Measurements from ENCODE around the gene ACACA. TPM values are rescaled to one million over a fixed set of nuclear protein-coding genes. Genes with fewer than 3 reads are reported as not detected.

The ACACA gene
- total RNA-seq, 1 experiment from 2014 or later, result 33.0 TPM

GRCh38 chr17:37167756-37168155 lies 238.9 kb downstream of the ACACA start:
- DNase-seq, result no peak
- TF ChIP-seq EZH2phosphoT487 (IDR thresholded peaks at IDR 0.05; ENCODE audit: borderline replicate concordance, low read length) (no peak), CTCF (conservative IDR thresholded peaks at IDR 0.05; ENCODE audit: low read depth, low read length) (no peak), EZH2 (IDR thresholded peaks at IDR 0.05; ENCODE audit: low read length, unreplicated experiment) (no peak)
- ChIA-PET POLR2A (ENCODE audit: unreplicated experiment) (no interaction called here), CTCF (no interaction called here)
- no peaks in the 10 kb centered on the region for H3K9me3 ChIP-seq (ENCODE audit: low read length)
- no peaks in the 10 kb centered on the region; the same call in 1 of the 2 replicates for H3K36me3 ChIP-seq (ENCODE audit: low read depth, low read length)
- no peak overlapping the region for H3K9ac ChIP-seq (ENCODE audit: low read length)
- no peak for ATAC-seq
- no peaks in the 10 kb centered on the region for H3K9me2 ChIP-seq (replicated peaks; ENCODE audit: low read length)
- H3K27ac ChIP-seq (ENCODE audit: low read length), result no peak overlapping the region
- H3K4me3 ChIP-seq (ENCODE audit: low read length), result no peak overlapping the region
- H4K20me1 ChIP-seq (ENCODE audit: low read length), result no peaks in the 10 kb centered on the region
- BruUV-seq (replicated peaks), result no TSS peak
- H3K79me2 ChIP-seq (ENCODE audit: low read length), result no peaks in the 10 kb centered on the region
- no peaks in the 10 kb centered on the region for H3F3A ChIP-seq (ENCODE audit: low read length, unreplicated experiment)
- no peaks in the 10 kb centered on the region for H3K27me3 ChIP-seq (ENCODE audit: low read length)
- H2AFZ ChIP-seq (ENCODE audit: low read length), result no peak overlapping the region
- no peaks in the 10 kb centered on the region for H3K4me1 ChIP-seq (ENCODE audit: insufficient read depth, low read length)
- intact Hi-C loops (cut with micrococcal nuclease), result no loop called here
- H3K4me2 ChIP-seq (ENCODE audit: low read length), result no peak overlapping the region

- no peak for TF ChIP-seq CTCF (conservative IDR thresholded peaks at IDR 0.05; ENCODE audit: low read depth, low read length)
- TF ChIP-seq EZH2phosphoT487 (IDR thresholded peaks at IDR 0.05; ENCODE audit: borderline replicate concordance, low read length), result no peak
- TF ChIP-seq EZH2 (IDR thresholded peaks at IDR 0.05; ENCODE audit: low read length, unreplicated experiment), result no peak
- no peak overlapping the region for H3K9ac ChIP-seq (ENCODE audit: low read length)
- no peak for DNase-seq
- H3K27me3 ChIP-seq (ENCODE audit: low read length), result no peaks in the 10 kb centered on the region
- ATAC-seq, result no peak
- H3K4me3 ChIP-seq (ENCODE audit: low read length), result no peak overlapping the region
- no peaks in the 10 kb centered on the region for H3K9me2 ChIP-seq (replicated peaks; ENCODE audit: low read length)
- no peaks in the 10 kb centered on the region for H3K79me2 ChIP-seq (ENCODE audit: low read length)
- H4K20me1 ChIP-seq (ENCODE audit: low read length), result no peaks in the 10 kb centered on the region
- CTCF ChIA-PET, result no interaction called here
- H3K27ac ChIP-seq (ENCODE audit: low read length), result no peak overlapping the region
- POLR2A ChIA-PET (ENCODE audit: unreplicated experiment), result no interaction called here
- no peaks in the 10 kb centered on the region for H3K4me1 ChIP-seq (ENCODE audit: insufficient read depth, low read length)
- H3K36me3 ChIP-seq (ENCODE audit: low read depth, low read length), result no peaks in the 10 kb centered on the region
- H3K9me3 ChIP-seq (ENCODE audit: low read length), result no peaks in the 10 kb centered on the region
- H3F3A ChIP-seq (ENCODE audit: low read length, unreplicated experiment), result no peaks in the 10 kb centered on the region
- intact Hi-C loops (cut with micrococcal nuclease), result no loop called here
- H3K4me2 ChIP-seq (ENCODE audit: low read length), result no peak overlapping the region
- no TSS peak for BruUV-seq (replicated peaks)
- H2AFZ ChIP-seq (ENCODE audit: low read length), result no peak overlapping the region
Observed at GRCh38 chr17:37164057-37164456, 242.6 kb downstream of the ACACA start.

GRCh38 chr17:37162800-37163199 lies 243.8 kb downstream of the ACACA start:
- ChIA-PET CTCF (no interaction called here), POLR2A (ENCODE audit: unreplicated experiment) (no interaction called here)
- Histone ChIP-seq H3K27ac (ENCODE audit: low read length) (no peak overlapping the region), H3K27me3 (ENCODE audit: low read length) (no peaks in the 10 kb centered on the region), H2AFZ (ENCODE audit: low read length) (no peak overlapping the region), H4K20me1 (ENCODE audit: low read length) (no peaks in the 10 kb centered on the region), H3K9me3 (ENCODE audit: low read length) (no peaks in the 10 kb centered on the region), H3F3A (ENCODE audit: low read length, unreplicated experiment) (no peaks in the 10 kb centered on the region), H3K4me3 (ENCODE audit: low read length) (no peak overlapping the region), H3K4me2 (ENCODE audit: low read length) (no peak overlapping the region), H3K36me3 (ENCODE audit: low read depth, low read length) (no peaks in the 10 kb centered on the region), H3K9ac (ENCODE audit: low read length) (no peak overlapping the region), H3K4me1 (ENCODE audit: insufficient read depth, low read length) (no peaks in the 10 kb centered on the region), H3K9me2 (replicated peaks; ENCODE audit: low read length) (no peaks in the 10 kb centered on the region), H3K79me2 (ENCODE audit: low read length) (no peaks in the 10 kb centered on the region)
- TF ChIP-seq CTCF (conservative IDR thresholded peaks at IDR 0.05; ENCODE audit: low read depth, low read length) (no peak), EZH2phosphoT487 (IDR thresholded peaks at IDR 0.05; ENCODE audit: borderline replicate concordance, low read length) (no peak), EZH2 (IDR thresholded peaks at IDR 0.05; ENCODE audit: low read length, unreplicated experiment) (no peak)
- DNase-seq, result no peak
- no peak for ATAC-seq
- BruUV-seq (replicated peaks), result no TSS peak
- intact Hi-C loops (cut with micrococcal nuclease), result no loop called here
